H9 (cell line): Measurements from ENCODE around the gene TUBB2B. TPM values are rescaled to one million over a fixed set of nuclear protein-coding genes. Genes with fewer than 3 reads are reported as not detected.

Experiments used
- DNase-seq: peaks from one replicate; pipeline ENCODE4 v3.0.0-alpha.2; 2017
- H2AFZ ChIP-seq: one replicate; pipeline ENCODE4 v1.6.1; 2013; ENCODE audit warnings: mild to moderate bottlenecking, low read length, control low read depth, moderate library complexity
- H2AK5ac ChIP-seq: 2 replicates; pipeline ENCODE4 v1.6.1; 2013; ENCODE audit warnings: low read length, control low read depth, mixed read lengths; ENCODE audit not compliant: insufficient read length
- H2BK120ac ChIP-seq: one replicate; pipeline ENCODE4 v1.6.1; 2013; ENCODE audit warnings: low read depth, mild to moderate bottlenecking, low read length, control low read depth, inconsistent platforms; ENCODE audit not compliant: poor library complexity, severe bottlenecking
- H2BK12ac ChIP-seq: 2 replicates; pipeline ENCODE4 v1.6.1; 2013; ENCODE audit warnings: low read length, control low read depth, mixed read lengths, low read depth; ENCODE audit not compliant: insufficient read length
- H2BK15ac ChIP-seq: 2 replicates; pipeline ENCODE4 v1.6.1; 2013; ENCODE audit warnings: low read depth, low read length, control low read depth
- H2BK20ac ChIP-seq: one replicate; pipeline ENCODE4 v1.6.1; 2013; ENCODE audit warnings: low read depth, mild to moderate bottlenecking, low read length, control low read depth, inconsistent platforms; ENCODE audit not compliant: poor library complexity, severe bottlenecking
- H2BK5ac ChIP-seq: 2 replicates; pipeline ENCODE4 v1.6.1; 2013; ENCODE audit warnings: low read length, control low read depth, mixed read lengths; ENCODE audit not compliant: insufficient read length
- H3K14ac ChIP-seq: 2 replicates; pipeline ENCODE4 v1.6.1; 2013; ENCODE audit warnings: low read length, control low read depth; ENCODE audit not compliant: insufficient read depth
- H3K18ac ChIP-seq: 2 replicates; pipeline ENCODE4 v1.6.1; 2013; ENCODE audit warnings: low read depth, mild to moderate bottlenecking, mixed read lengths, low read length, control low read depth; ENCODE audit not compliant: insufficient read length
- H3K23ac ChIP-seq: 2 replicates; pipeline ENCODE4 v1.6.1; 2013; ENCODE audit warnings: low read length, control low read depth, mixed read lengths, low read depth; ENCODE audit not compliant: insufficient read length
- H3K23me2 ChIP-seq: 2 replicates; pipeline ENCODE4 v1.6.1; 2013; ENCODE audit warnings: low read depth, mild to moderate bottlenecking, mixed read lengths, low read length, control low read depth; ENCODE audit not compliant: insufficient read length, poor library complexity, severe bottlenecking
- H3K27ac ChIP-seq: 2 replicates; pipeline ENCODE4 v1.5.1; 2013; ENCODE audit warnings: low read length, control low read depth, mixed read lengths, low read depth; ENCODE audit not compliant: insufficient read length
- H3K27me3 ChIP-seq: 2 replicates; pipeline ENCODE4 v1.6.1; 2013; ENCODE audit warnings: low read length, control low read depth, inconsistent platforms; ENCODE audit not compliant: insufficient read depth
- H3K4ac ChIP-seq: 2 replicates; pipeline ENCODE4 v1.6.1; 2013; ENCODE audit warnings: low read depth, mild to moderate bottlenecking, control low read depth, inconsistent platforms, low read length, moderate library complexity
- H3K4me1 ChIP-seq: 2 replicates; pipeline ENCODE4 v1.6.1; 2013; ENCODE audit warnings: low read length, control low read depth, inconsistent platforms; ENCODE audit not compliant: insufficient read depth
- H3K4me2 ChIP-seq: 2 replicates; pipeline ENCODE4 v1.6.1; 2013; ENCODE audit warnings: low read length, control low read depth, mixed read lengths; ENCODE audit not compliant: insufficient read length, insufficient read depth
- H3K56ac ChIP-seq: 2 replicates; pipeline ENCODE4 v1.6.1; 2013; ENCODE audit warnings: low read depth, mild to moderate bottlenecking, mixed read lengths, low read length, control low read depth; ENCODE audit not compliant: insufficient read length
- H3K79me1 ChIP-seq: 2 replicates; pipeline ENCODE4 v1.6.1; 2013; ENCODE audit warnings: low read depth, mild to moderate bottlenecking, moderate library complexity, low read length, control low read depth, inconsistent platforms; ENCODE audit not compliant: insufficient read depth, poor library complexity, severe bottlenecking
- H3K79me2 ChIP-seq: 2 replicates; pipeline ENCODE4 v1.6.1; 2013; ENCODE audit warnings: low read length, control low read depth, inconsistent platforms; ENCODE audit not compliant: insufficient read depth
- H3K9ac ChIP-seq: 2 replicates; pipeline ENCODE4 v1.6.1; 2013; ENCODE audit warnings: low read length, control low read depth, mixed read lengths; ENCODE audit not compliant: insufficient read length; ENCODE audit errors: extremely low read depth
- H3K9me3 ChIP-seq: one replicate; pipeline ENCODE4 v1.6.1; 2013; ENCODE audit warnings: low read depth, low read length, inconsistent platforms; ENCODE audit not compliant: control insufficient read depth
- H3T11ph ChIP-seq: one replicate; pipeline ENCODE4 v1.6.1; 2013; ENCODE audit warnings: mild to moderate bottlenecking, low read length, control low read depth, inconsistent platforms
- H4K20me1 ChIP-seq: one replicate; pipeline ENCODE4 v1.6.1; 2013; ENCODE audit not compliant: control insufficient read depth, insufficient read length, insufficient read depth
- H4K5ac ChIP-seq: 2 replicates; pipeline ENCODE4 v1.6.1; 2013; ENCODE audit warnings: low read depth, mild to moderate bottlenecking, mixed read lengths, low read length, control low read depth; ENCODE audit not compliant: insufficient read length
- H4K8ac ChIP-seq: replicated peaks from 2 replicates; pipeline ENCODE4 v1.6.1; 2013; ENCODE audit warnings: low read length, control low read depth, mixed read lengths, low read depth; ENCODE audit not compliant: insufficient read length
- H4K91ac ChIP-seq: 2 replicates; pipeline ENCODE4 v1.6.1; 2013; ENCODE audit warnings: low read depth, mild to moderate bottlenecking, moderate library complexity, mixed read lengths, low read length, control low read depth; ENCODE audit not compliant: insufficient read length
- H3K27ac Mint-ChIP-seq, 3 experiments: 2 replicates in 2 of 3; 3 replicates in 1 of 3; pipeline ENCODE4 v1.8.0; 2020 to 2021; ENCODE audit warnings: mixed read lengths in 3 of 3, mild to moderate bottlenecking in 1 of 3, moderate library complexity in 1 of 3
- H3K27me3 Mint-ChIP-seq: 2 replicates; pipeline ENCODE4 v1.8.0; 2021; ENCODE audit warnings: low read depth, mild to moderate bottlenecking, moderate library complexity, mixed read lengths
- H3K36me3 Mint-ChIP-seq, 3 experiments: 2 replicates in 2 of 3; 3 replicates in 1 of 3; pipeline ENCODE4 v1.8.0; 2020 to 2021; ENCODE audit warnings: low read depth in 3 of 3, mixed read lengths in 3 of 3; ENCODE audit not compliant: insufficient read depth in 1 of 3
- H3K4me1 Mint-ChIP-seq, 2 experiments: 2 replicates each; pipeline ENCODE4 v1.8.0; 2020; ENCODE audit warnings: mixed read lengths in 2 of 2
- H3K4me3 Mint-ChIP-seq, 2 experiments: 2 replicates in 1 of 2; 3 replicates in 1 of 2; pipeline ENCODE4 v1.8.0; 2020 to 2021; ENCODE audit warnings: mild to moderate bottlenecking in 2 of 2, mixed read lengths in 2 of 2, moderate library complexity in 1 of 2
- H3K9me3 Mint-ChIP-seq, 2 experiments: 2 replicates in 1 of 2; 3 replicates in 1 of 2; pipeline ENCODE4 v1.8.0; 2020; ENCODE audit warnings: mild to moderate bottlenecking in 2 of 2, mixed read lengths in 2 of 2, moderate library complexity in 1 of 2
- WGBS: extraction: QIAGEN DNeasy Blood & Tissue Kit; methylation state at CpG from one replicate; pipeline ENCODE4 v1.1.7; 2013; ENCODE audit warnings: missing lambda C conversion rate, low lambda C conversion rate, mixed read lengths; ENCODE audit not compliant: insufficient read length; ENCODE audit errors: extremely low coverage; 5-methylcytosine and 5-hydroxymethylcytosine counted together
- total RNA-seq: library from RNA; stranded (reverse); gene quantifications from 2 replicates; pipeline ENCODE4 v1.2.1, GENCODE V29; 2021
- TF ChIP-seq, protein P1 (sequence below): fragments of 200-600 bp; sonication (generic); conservative IDR thresholded peaks from 3 replicates; pipeline ENCODE4 v1.8.0; 2021; ENCODE audit warnings: antibody characterized with exemption, mild to moderate bottlenecking

The TUBB2B gene
- total RNA-seq, 1 experiment from 2014 or later: 320 TPM

DNA sequence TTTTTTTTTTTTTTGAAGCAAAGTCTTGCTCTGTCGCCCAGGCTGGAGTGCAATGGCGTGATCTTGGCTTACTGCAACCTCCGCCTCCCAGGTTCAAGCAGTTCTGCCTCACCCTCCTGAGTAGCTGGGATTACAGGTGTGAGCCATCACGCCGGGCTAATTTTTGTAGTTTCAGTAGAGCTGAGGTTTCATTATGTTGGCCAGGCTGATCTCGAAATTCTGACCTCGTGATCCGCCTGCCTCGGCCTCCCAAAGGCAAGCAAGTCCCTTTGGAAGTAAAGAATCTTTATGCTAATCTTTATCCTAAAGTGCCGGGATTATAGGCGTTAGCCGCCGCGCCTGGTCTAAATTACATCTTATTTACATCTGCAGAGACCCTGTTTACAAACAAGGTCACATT is 32.8 kb upstream of the TUBB2B start:
- Histone ChIP-seq H3K14ac (no peak overlapping the region), H3K27ac (no peak overlapping the region), H2AK5ac (no peak overlapping the region), H2BK12ac (no peak overlapping the region), H3K4me2 (peak overlapping the region; percentile 87), H3K23ac (no peak overlapping the region), H3K27me3 (no peaks in the 10 kb centered on the region), H3K9ac (no peak overlapping the region), H3K4ac (no peak overlapping the region), H4K91ac (no peak overlapping the region), H2BK15ac (no peak overlapping the region), H2AFZ (no peak overlapping the region), H3K18ac (no peak overlapping the region), H4K20me1 (no peaks in the 10 kb centered on the region), H3T11ph (no peak overlapping the region), H3K56ac (no peak overlapping the region), H2BK20ac (no peak overlapping the region), H3K79me1 (peaks cover 8% of the 10 kb centered on the region), H3K9me3 (no peaks in the 10 kb centered on the region), H4K8ac (no peak overlapping the region), H2BK120ac (no peak overlapping the region), H3K79me2 (peaks cover 27% of the 10 kb centered on the region; the same call in 1 of the 2 replicates), H2BK5ac (no peak overlapping the region), H3K4me1 (no peaks in the 10 kb centered on the region; the same call in 1 of the 2 replicates), H4K5ac (no peak overlapping the region), H3K23me2 (peaks cover 8% of the 10 kb centered on the region)
- H3K4me3 Mint-ChIP-seq: peak overlapping the region; percentile 96 to 98
- H3K27me3 Mint-ChIP-seq: peaks cover 7% of the 10 kb centered on the region
- H3K27ac Mint-ChIP-seq: no peak overlapping the region
- no CpG with 5 or more reads among the region's 14 CpGs for WGBS
- no peak for DNase-seq
- H3K9me3 Mint-ChIP-seq: no peaks in the 10 kb centered on the region
- TF ChIP-seq, protein P1, sequence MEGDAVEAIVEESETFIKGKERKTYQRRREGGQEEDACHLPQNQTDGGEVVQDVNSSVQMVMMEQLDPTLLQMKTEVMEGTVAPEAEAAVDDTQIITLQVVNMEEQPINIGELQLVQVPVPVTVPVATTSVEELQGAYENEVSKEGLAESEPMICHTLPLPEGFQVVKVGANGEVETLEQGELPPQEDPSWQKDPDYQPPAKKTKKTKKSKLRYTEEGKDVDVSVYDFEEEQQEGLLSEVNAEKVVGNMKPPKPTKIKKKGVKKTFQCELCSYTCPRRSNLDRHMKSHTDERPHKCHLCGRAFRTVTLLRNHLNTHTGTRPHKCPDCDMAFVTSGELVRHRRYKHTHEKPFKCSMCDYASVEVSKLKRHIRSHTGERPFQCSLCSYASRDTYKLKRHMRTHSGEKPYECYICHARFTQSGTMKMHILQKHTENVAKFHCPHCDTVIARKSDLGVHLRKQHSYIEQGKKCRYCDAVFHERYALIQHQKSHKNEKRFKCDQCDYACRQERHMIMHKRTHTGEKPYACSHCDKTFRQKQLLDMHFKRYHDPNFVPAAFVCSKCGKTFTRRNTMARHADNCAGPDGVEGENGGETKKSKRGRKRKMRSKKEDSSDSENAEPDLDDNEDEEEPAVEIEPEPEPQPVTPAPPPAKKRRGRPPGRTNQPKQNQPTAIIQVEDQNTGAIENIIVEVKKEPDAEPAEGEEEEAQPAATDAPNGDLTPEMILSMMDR: no peak
- H3K36me3 Mint-ChIP-seq: peaks cover 15 to 35% (median 26%) of the 10 kb centered on the region in 3 experiments
- peaks cover 17 to 19% of the 10 kb centered on the region in 2 experiments for H3K4me1 Mint-ChIP-seq
